Heart left ventricle (tissue), 16 donors: ENCODE results near the gene IGF1R. TPM values are rescaled to one million over a fixed set of nuclear protein-coding genes. Genes with fewer than 3 reads are reported as not detected.

Experiments
- ATAC-seq, 4 donors: fragments of 200-7000 bp; cut with Tn5 transposase; one replicate each; pipeline ENCODE4 v1.9.1; 2020 to 2022; ENCODE audit warnings: moderate library complexity in 4 of 4, mild to moderate bottlenecking in 3 of 4, moderate number of reproducible peaks in 1 of 4
- DNase-seq, 5 donors: peaks; one replicate each; pipeline ENCODE4 v3.0.0-alpha.2; 2020
- H3K27ac ChIP-seq, 12 donors: fragments of 200-600 bp; sonication (generic) in 4 of 12; one replicate each; pipeline versions ENCODE4 v1.5.0 to v1.8.0; 2016 to 2022; ENCODE audit warnings: mild to moderate bottlenecking in 2 of 12
- H3K27me3 ChIP-seq, 9 donors: fragments of 200-600 bp; sonication (generic) in 2 of 9; one replicate each; pipeline versions ENCODE4 v1.5.1 to v1.8.0; 2016 to 2022; ENCODE audit warnings: mild to moderate bottlenecking in 3 of 9
- H3K36me3 ChIP-seq, 9 donors: fragments of 200-600 bp; sonication (generic) in 2 of 9; one replicate each; pipeline versions ENCODE4 v1.5.0 to v1.8.0; 2018 to 2022; ENCODE audit warnings: mild to moderate bottlenecking in 2 of 9
- H3K4me1 ChIP-seq, 12 donors: fragments of 200-600 bp; sonication (generic) in 4 of 12; one replicate each; pipeline versions ENCODE4 v1.5.0 to v1.8.0; 2016 to 2022; ENCODE audit warnings: mild to moderate bottlenecking in 3 of 12
- H3K4me3 ChIP-seq, 12 donors: fragments of 200-600 bp; sonication (generic) in 4 of 12; one replicate each; pipeline versions ENCODE4 v1.5.0 to v1.8.0; 2017 to 2022; ENCODE audit warnings: mild to moderate bottlenecking in 9 of 12, moderate library complexity in 4 of 12
- H3K9me3 ChIP-seq, 12 donors: fragments of 200-600 bp; sonication (generic) in 4 of 12; one replicate each; pipeline versions ENCODE4 v1.5.0 to v1.8.0; 2016 to 2022; ENCODE audit warnings: mild to moderate bottlenecking in 1 of 12
- CTCF ChIP-seq, 12 donors: fragments of 200-600 bp; sonication (generic) in 4 of 12; IDR thresholded peaks; one replicate each; pipeline versions ENCODE4 v1.5.0 to v1.8.0; 2018 to 2022; ENCODE audit warnings: antibody characterized with exemption in 12 of 12, mild to moderate bottlenecking in 5 of 12
- POLR2A ChIP-seq, 2 donors: fragments of 450-650 bp; IDR thresholded peaks; one replicate each; pipeline ENCODE4 v1.6.1; 2017; ENCODE audit warnings: antibody characterized with exemption in 2 of 2, mild to moderate bottlenecking in 2 of 2, moderate library complexity in 2 of 2
- WGBS, 4 donors: extraction: QIAGEN DNeasy Blood & Tissue Kit in 2 of 4; methylation state at CpG; one replicate each; pipeline versions ENCODE4 v1.1.5 to v1.1.7; 2013 to 2018; 5-methylcytosine and 5-hydroxymethylcytosine counted together
- intact Hi-C, 10 donors: fragments of 100-400 bp; cut with DNase I; formaldehyde crosslinking; loops; one replicate each; pipeline versions ENCODE4 v1.11.1 to v1.14.2; 2022
- polyA plus RNA-seq, 2 donors: library from polyadenylated mRNA; stranded (reverse); fragments of 200-250 nt; gene quantifications; one replicate each; pipeline ENCODE4 v1.2.3, GENCODE V29; 2013
- total RNA-seq, 9 donors: library from RNA; depleted of rRNA in 2 of 9; stranded (reverse); fragments of >200 nt in 2 of 9; fragmentation: NEBNext Ultra II Directional in 3 of 9; extraction: Animal tissue kit (Norgen Biotek cat#: 25700) in 3 of 9; gene quantifications; one replicate each; pipeline versions ENCODE4 v1.1.0 to v1.2.4, GENCODE V29; 2016 to 2023
- donor health status: ischemic (EF 13 %, LVEDD 7.1; RV severe dilation, severe dysfunction).
- donor health status: healthy with polysubstance abuse.
- donor health status: DM: no; HTN: yes; CAD: no.
- donor health status: DM: no; HTN: no; CAD: no.
- donor health status: ischemic (EF 25% LVEDD 6.9; RV normal size, moderate dysfunction).
- donor health status: ischemic (EF 25% LVEDD 5.7; RV mildly dilated, moderate dysfunction).
- donor health status: healthy.
- donor health status: DM: yes; HTN: yes; CAD: no.
- donor health status: ischemic (EF 35%, LVEDD 5.7; RV mildly dilated, moderate dysfunction).
- donor health status: nonischemic (EF 11% LVEDD 7.7; RV severe dilation, severe dysfunction).
- donor health status: DM: yes; HTN: yes; CAD: no.
- donor health status: PGD.
- donor health status: ischemic (EF 29% LVEDD 5.4; RV normal size, mild dysfunction).
- donor health status: nonischemic (EF 23%, LVEDD 6.1; RV moderate dilation, normal function).

IGF1R gene
- total and polyA plus RNA-seq, 11 donors, result 7.4 to 93.1 (median 40.5) TPM

- intact Hi-C loops, result loop anchor here in 3 of 10 donors (5.0 to 10.0 kb wide), 2 partner anchors 44 to 46 kb away; no protein-coding TSS in a partner anchor
- TF ChIP-seq CTCF (IDR thresholded peaks at IDR 0.05) (no peak), POLR2A (IDR thresholded peaks at IDR 0.05) (no peak)
- ATAC-seq, result no peak
- H3K27ac ChIP-seq, result peak overlapping the region in 5 of 12 donors; percentile 39 to 93 (median 69)
- H3K4me1 ChIP-seq, result peaks cover 0 to 97% (median 50%) of the 10 kb centered on the region in 12 donors
- H3K9me3 ChIP-seq, result no peaks in the 10 kb centered on the region
- 91 to 94% (median 93%) methylated on average over 11 of the region's 11 CpGs for WGBS, 4 donors
- no peak for DNase-seq
- no peak overlapping the region for H3K4me3 ChIP-seq
- no peaks in the 10 kb centered on the region for H3K27me3 ChIP-seq
- no peaks in the 10 kb centered on the region for H3K36me3 ChIP-seq
Observed at GRCh38 chr15:98720577-98721565, 72.5 kb downstream of the IGF1R start.

GRCh38 chr15:98722209-98722608, 73.9 kb downstream of the IGF1R start:
- WGBS, 4 donors, result 65 to 74% (median 70%) methylated on average over 8 of the region's 8 CpGs
- Histone ChIP-seq H3K9me3 (no peaks in the 10 kb centered on the region), H3K27ac (peak overlapping the region in 8 of 12 donors; percentile 13 to 93 (median 44)), H3K27me3 (no peaks in the 10 kb centered on the region), H3K4me1 (peaks cover 0 to 95% (median 58%) of the 10 kb centered on the region in 12 donors), H3K36me3 (no peaks in the 10 kb centered on the region), H3K4me3 (no peak overlapping the region)
- ATAC-seq, result no peak
- no peak for TF ChIP-seq CTCF (IDR thresholded peaks at IDR 0.05)
- no peak for TF ChIP-seq POLR2A (IDR thresholded peaks at IDR 0.05)
- no peak for DNase-seq
- intact Hi-C loops, result loop anchor here in 3 of 10 donors (5.0 to 10.0 kb wide), 2 partner anchors 45 to 47 kb away; no protein-coding TSS in a partner anchor

GRCh38 chr15:98722645-98723044, 74.3 kb downstream of the IGF1R start:
- no peaks in the 10 kb centered on the region for H3K27me3 ChIP-seq
- no peak overlapping the region for H3K4me3 ChIP-seq
- DNase-seq (no peak), ATAC-seq (no peak)
- peak overlapping the region in 8 of 12 donors; percentile 13 to 93 (median 44) for H3K27ac ChIP-seq
- intact Hi-C loops, result loop anchor here in 3 of 10 donors (5.0 to 10.0 kb wide), 2 partner anchors 45 to 48 kb away; no protein-coding TSS in a partner anchor
- H3K9me3 ChIP-seq, result no peaks in the 10 kb centered on the region
- 84 to 87% (median 86%) methylated on average over 3 of the region's 3 CpGs for WGBS, 4 donors
- no peaks in the 10 kb centered on the region for H3K36me3 ChIP-seq
- peaks cover 0 to 95% (median 61%) of the 10 kb centered on the region in 12 donors for H3K4me1 ChIP-seq
- TF ChIP-seq POLR2A (IDR thresholded peaks at IDR 0.05) (no peak), CTCF (IDR thresholded peaks at IDR 0.05) (no peak)

- H3K4me1 ChIP-seq, result peaks cover 2 to 95% (median 61%) of the 10 kb centered on the region in 12 donors
- TF ChIP-seq POLR2A (IDR thresholded peaks at IDR 0.05) (no peak), CTCF (IDR thresholded peaks at IDR 0.05) (no peak)
- H3K27me3 ChIP-seq, result no peaks in the 10 kb centered on the region
- ATAC-seq (no peak), DNase-seq (no peak)
- H3K27ac ChIP-seq, result peak overlapping the region in 8 of 12 donors; percentile 13 to 93 (median 44)
- 49 to 60% (median 52%) methylated on average over 3 of the region's 3 CpGs for WGBS, 4 donors
- H3K4me3 ChIP-seq, result no peak overlapping the region
- no peaks in the 10 kb centered on the region for H3K9me3 ChIP-seq
- H3K36me3 ChIP-seq, result no peaks in the 10 kb centered on the region
- intact Hi-C loops, result loop anchor here in 3 of 10 donors (5.0 to 10.0 kb wide), 2 partner anchors 46 to 48 kb away; no protein-coding TSS in a partner anchor
Observed at GRCh38 chr15:98723195-98723594, 74.9 kb downstream of the IGF1R start.
